A549 (cell line): ENCODE results near the gene RAB11FIP4.

Experiments
- EP300 ChIP-seq, 2 experiments: fragments of >200 bp; sonication (Bioruptor Twin); formaldehyde crosslinking; IDR thresholded peaks; 2 replicates in 1 of 2; 3 replicates in 1 of 2; pipeline ENCODE4 v1.6.1; 2016 to 2017
- FOSL2 ChIP-seq, 2 experiments: fragments of 450-650 bp in 1 of 2; fragments of >200 bp in 1 of 2; sonication (Bioruptor Twin) in 1 of 2; formaldehyde crosslinking; IDR thresholded peaks; 2 replicates each; pipeline versions ENCODE4 v1.5.0 to v1.6.1; 2016 to 2020; ENCODE audit warnings: mild to moderate bottlenecking in 1 of 2, moderate library complexity in 1 of 2
- HDAC2 ChIP-seq: fragments of 200-600 bp; sonication (generic); IDR thresholded peaks from 2 replicates; pipeline ENCODE4 v1.6.1; 2016
- KDM5A ChIP-seq: fragments of 200-600 bp; sonication (generic); IDR thresholded peaks from 2 replicates; pipeline ENCODE4 v1.6.1; 2016; ENCODE audit warnings: antibody characterized with exemption, mild to moderate bottlenecking
- NFE2L2 ChIP-seq: fragments of 150-350 bp; conservative IDR thresholded peaks from 2 replicates; pipeline ENCODE4 v1.6.1; 2014; ENCODE audit warnings: low read length
- POLR2A ChIP-seq: IDR thresholded peaks from 2 replicates; pipeline ENCODE4 v1.6.1; 2012; ENCODE audit warnings: mild to moderate bottlenecking, low read length
- POLR2AphosphoS2 ChIP-seq: conservative IDR thresholded peaks from 2 replicates; pipeline ENCODE4 v1.6.1; 2012; ENCODE audit warnings: low read length, improper control_type of control experiment, inconsistent platforms
- SMC3 ChIP-seq: fragments of >200 bp; sonication (Bioruptor Twin); formaldehyde crosslinking; IDR thresholded peaks from 3 replicates; pipeline ENCODE4 v1.6.1; 2018; ENCODE audit warnings: inconsistent platforms
- ZFP36 ChIP-seq: fragments of 450-650 bp; IDR thresholded peaks from 2 replicates; pipeline ENCODE4 v1.6.1; 2014; ENCODE audit warnings: borderline replicate concordance; ENCODE audit not compliant: partially characterized antibody
- TF ChIP-seq, protein P1 (sequence below): fragments of >200 bp; sonication (Bioruptor Twin); formaldehyde crosslinking; IDR thresholded peaks from 3 replicates; pipeline ENCODE4 v1.5.1; 2016
- TF ChIP-seq, protein P2 (sequence below): IDR thresholded peaks from 2 replicates; pipeline ENCODE4 v1.6.1; 2012
- TF ChIP-seq, protein P3 (sequence below): fragments of 450-650 bp; IDR thresholded peaks from 2 replicates; pipeline ENCODE4 v1.6.1; 2014; ENCODE audit warnings: antibody characterized with exemption
- TF ChIP-seq, protein P4 (sequence below): fragments of 200-600 bp; sonication (generic); IDR thresholded peaks from 2 replicates; pipeline ENCODE4 v1.6.1; 2016; ENCODE audit warnings: antibody characterized with exemption, mild to moderate bottlenecking, moderate library complexity

DNA sequence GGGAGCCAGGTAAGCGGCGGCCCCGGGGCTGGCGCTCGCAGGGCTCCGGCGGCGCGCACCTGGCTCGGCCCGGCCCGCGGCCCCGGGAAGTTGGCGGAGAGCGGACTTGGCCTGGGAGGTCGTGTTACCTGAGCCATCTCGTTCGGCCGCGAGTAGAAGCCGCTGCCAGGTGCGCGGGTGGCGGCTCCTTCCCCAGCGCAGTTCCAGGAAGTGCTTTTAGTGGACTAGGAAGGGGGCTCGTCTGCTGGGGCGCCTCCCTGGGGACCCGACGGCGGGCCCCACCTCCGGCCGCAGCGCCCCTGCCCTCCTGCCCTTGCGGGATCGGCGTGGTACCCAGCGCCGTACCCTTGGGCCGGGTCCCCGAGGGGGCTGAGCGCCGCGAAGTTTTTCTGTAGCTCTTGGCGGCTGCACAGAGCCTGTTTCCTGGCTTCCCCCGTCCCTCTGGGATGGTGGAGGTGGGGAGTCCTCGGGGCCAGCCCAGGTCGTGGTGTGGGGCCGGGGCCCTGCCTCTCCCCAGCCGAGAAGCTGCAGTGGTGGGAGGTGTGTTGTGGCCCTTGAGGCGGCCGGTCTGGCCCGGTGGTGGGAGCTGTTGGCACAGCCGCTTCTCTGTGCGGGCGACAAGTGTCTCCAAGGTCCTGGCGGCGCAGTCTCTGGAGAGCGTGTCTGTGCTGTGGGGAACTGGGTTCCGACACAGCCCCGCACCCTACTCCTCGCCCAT is 96.9 kb downstream of the RAB11FIP4 start:
- TF ChIP-seq FOSL2 (IDR thresholded peaks at IDR 0.05) (no peak), FOSL2 (CRISPR knock-in tag; IDR thresholded peaks at IDR 0.05) (no peak), ZFP36 (no peak), POLR2AphosphoS2 (no peak), EP300 (IDR thresholded peaks at IDR 0.05) (no peak), POLR2A (no peak), HDAC2 (no peak), KDM5A (no peak), NFE2L2 (no peak), SMC3 (no peak)
- TF ChIP-seq, protein P1, sequence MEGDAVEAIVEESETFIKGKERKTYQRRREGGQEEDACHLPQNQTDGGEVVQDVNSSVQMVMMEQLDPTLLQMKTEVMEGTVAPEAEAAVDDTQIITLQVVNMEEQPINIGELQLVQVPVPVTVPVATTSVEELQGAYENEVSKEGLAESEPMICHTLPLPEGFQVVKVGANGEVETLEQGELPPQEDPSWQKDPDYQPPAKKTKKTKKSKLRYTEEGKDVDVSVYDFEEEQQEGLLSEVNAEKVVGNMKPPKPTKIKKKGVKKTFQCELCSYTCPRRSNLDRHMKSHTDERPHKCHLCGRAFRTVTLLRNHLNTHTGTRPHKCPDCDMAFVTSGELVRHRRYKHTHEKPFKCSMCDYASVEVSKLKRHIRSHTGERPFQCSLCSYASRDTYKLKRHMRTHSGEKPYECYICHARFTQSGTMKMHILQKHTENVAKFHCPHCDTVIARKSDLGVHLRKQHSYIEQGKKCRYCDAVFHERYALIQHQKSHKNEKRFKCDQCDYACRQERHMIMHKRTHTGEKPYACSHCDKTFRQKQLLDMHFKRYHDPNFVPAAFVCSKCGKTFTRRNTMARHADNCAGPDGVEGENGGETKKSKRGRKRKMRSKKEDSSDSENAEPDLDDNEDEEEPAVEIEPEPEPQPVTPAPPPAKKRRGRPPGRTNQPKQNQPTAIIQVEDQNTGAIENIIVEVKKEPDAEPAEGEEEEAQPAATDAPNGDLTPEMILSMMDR = no peak
- TF ChIP-seq, protein P2, sequence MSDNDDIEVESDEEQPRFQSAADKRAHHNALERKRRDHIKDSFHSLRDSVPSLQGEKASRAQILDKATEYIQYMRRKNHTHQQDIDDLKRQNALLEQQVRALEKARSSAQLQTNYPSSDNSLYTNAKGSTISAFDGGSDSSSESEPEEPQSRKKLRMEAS = no peak
- TF ChIP-seq, protein P3, sequence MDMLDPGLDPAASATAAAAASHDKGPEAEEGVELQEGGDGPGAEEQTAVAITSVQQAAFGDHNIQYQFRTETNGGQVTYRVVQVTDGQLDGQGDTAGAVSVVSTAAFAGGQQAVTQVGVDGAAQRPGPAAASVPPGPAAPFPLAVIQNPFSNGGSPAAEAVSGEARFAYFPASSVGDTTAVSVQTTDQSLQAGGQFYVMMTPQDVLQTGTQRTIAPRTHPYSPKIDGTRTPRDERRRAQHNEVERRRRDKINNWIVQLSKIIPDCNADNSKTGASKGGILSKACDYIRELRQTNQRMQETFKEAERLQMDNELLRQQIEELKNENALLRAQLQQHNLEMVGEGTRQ = no peak
- TF ChIP-seq, protein P4, sequence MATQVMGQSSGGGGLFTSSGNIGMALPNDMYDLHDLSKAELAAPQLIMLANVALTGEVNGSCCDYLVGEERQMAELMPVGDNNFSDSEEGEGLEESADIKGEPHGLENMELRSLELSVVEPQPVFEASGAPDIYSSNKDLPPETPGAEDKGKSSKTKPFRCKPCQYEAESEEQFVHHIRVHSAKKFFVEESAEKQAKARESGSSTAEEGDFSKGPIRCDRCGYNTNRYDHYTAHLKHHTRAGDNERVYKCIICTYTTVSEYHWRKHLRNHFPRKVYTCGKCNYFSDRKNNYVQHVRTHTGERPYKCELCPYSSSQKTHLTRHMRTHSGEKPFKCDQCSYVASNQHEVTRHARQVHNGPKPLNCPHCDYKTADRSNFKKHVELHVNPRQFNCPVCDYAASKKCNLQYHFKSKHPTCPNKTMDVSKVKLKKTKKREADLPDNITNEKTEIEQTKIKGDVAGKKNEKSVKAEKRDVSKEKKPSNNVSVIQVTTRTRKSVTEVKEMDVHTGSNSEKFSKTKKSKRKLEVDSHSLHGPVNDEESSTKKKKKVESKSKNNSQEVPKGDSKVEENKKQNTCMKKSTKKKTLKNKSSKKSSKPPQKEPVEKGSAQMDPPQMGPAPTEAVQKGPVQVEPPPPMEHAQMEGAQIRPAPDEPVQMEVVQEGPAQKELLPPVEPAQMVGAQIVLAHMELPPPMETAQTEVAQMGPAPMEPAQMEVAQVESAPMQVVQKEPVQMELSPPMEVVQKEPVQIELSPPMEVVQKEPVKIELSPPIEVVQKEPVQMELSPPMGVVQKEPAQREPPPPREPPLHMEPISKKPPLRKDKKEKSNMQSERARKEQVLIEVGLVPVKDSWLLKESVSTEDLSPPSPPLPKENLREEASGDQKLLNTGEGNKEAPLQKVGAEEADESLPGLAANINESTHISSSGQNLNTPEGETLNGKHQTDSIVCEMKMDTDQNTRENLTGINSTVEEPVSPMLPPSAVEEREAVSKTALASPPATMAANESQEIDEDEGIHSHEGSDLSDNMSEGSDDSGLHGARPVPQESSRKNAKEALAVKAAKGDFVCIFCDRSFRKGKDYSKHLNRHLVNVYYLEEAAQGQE = no peak
